ENCODE measurements around the gene UBE2M.

UBE2M gene

GRCh38 chr19:58551123-58551497 is 7.3 kb downstream of the UBE2M start:
- Histone ChIP-seq H3K36me3 (ENCODE audit: control insufficient read depth, insufficient read depth, low read length) (no peaks in the 10 kb centered on the region), H3K9ac (no peak overlapping the region), H3K4me1 (peaks cover 24% of the 10 kb centered on the region), H3K79me2 (peaks cover 45% of the 10 kb centered on the region), H2AFZ (no peak overlapping the region), H3K27me3 (ENCODE audit: control insufficient read depth, insufficient read depth, low read length) (no peaks in the 10 kb centered on the region), H3K4me3 (ENCODE audit: low read depth, low read length) (no peak overlapping the region), H3K27ac (no peak overlapping the region), H3K4me2 (ENCODE audit: low read length) (no peak overlapping the region), H3K9me3 (ENCODE audit: control insufficient read depth, low read length) (no peaks in the 10 kb centered on the region)
- no peak for TF ChIP-seq CTCF (IDR thresholded peaks at IDR 0.05)

GRCh38 chr19:58550362-58551122 is 7.9 kb downstream of the UBE2M start:
- no peak for TF ChIP-seq CTCF (IDR thresholded peaks at IDR 0.05)
- Histone ChIP-seq H3K27ac (no peak overlapping the region), H3K4me3 (ENCODE audit: low read depth, low read length) (no peak overlapping the region), H3K79me2 (peaks cover 45% of the 10 kb centered on the region), H3K36me3 (ENCODE audit: control insufficient read depth, insufficient read depth, low read length) (no peaks in the 10 kb centered on the region), H3K4me1 (peaks cover 27% of the 10 kb centered on the region), H3K9me3 (ENCODE audit: control insufficient read depth, low read length) (no peaks in the 10 kb centered on the region), H2AFZ (no peak overlapping the region), H3K27me3 (ENCODE audit: control insufficient read depth, insufficient read depth, low read length) (no peaks in the 10 kb centered on the region), H3K4me2 (ENCODE audit: low read length) (no peak overlapping the region), H3K9ac (no peak overlapping the region)

GRCh38 chr19:58549664-58550361 is 8.6 kb downstream of the UBE2M start:
- Histone ChIP-seq H3K27ac (no peak overlapping the region), H3K36me3 (ENCODE audit: control insufficient read depth, insufficient read depth, low read length) (no peaks in the 10 kb centered on the region), H3K4me3 (ENCODE audit: low read depth, low read length) (no peak overlapping the region), H3K9me3 (ENCODE audit: control insufficient read depth, low read length) (no peaks in the 10 kb centered on the region), H3K4me2 (ENCODE audit: low read length) (no peak overlapping the region), H3K27me3 (ENCODE audit: control insufficient read depth, insufficient read depth, low read length) (no peaks in the 10 kb centered on the region), H2AFZ (no peak overlapping the region), H3K4me1 (peaks cover 24% of the 10 kb centered on the region), H3K79me2 (peaks cover 48% of the 10 kb centered on the region), H3K9ac (no peak overlapping the region)
- no peak for TF ChIP-seq CTCF (IDR thresholded peaks at IDR 0.05)

- Histone ChIP-seq H3K27me3 (ENCODE audit: control insufficient read depth, insufficient read depth, low read length) (no peaks in the 10 kb centered on the region), H3K4me1 (peaks cover 24% of the 10 kb centered on the region), H2AFZ (no peak overlapping the region), H3K4me2 (ENCODE audit: low read length) (no peak overlapping the region), H3K9ac (no peak overlapping the region), H3K36me3 (ENCODE audit: control insufficient read depth, insufficient read depth, low read length) (no peaks in the 10 kb centered on the region), H3K4me3 (ENCODE audit: low read depth, low read length) (no peak overlapping the region), H3K79me2 (peaks cover 43% of the 10 kb centered on the region), H3K27ac (no peak overlapping the region), H3K9me3 (ENCODE audit: control insufficient read depth, low read length) (no peaks in the 10 kb centered on the region)
- no peak for TF ChIP-seq CTCF (IDR thresholded peaks at IDR 0.05)
Measured at GRCh38 chr19:58548859-58549663, 9.3 kb downstream of the UBE2M start.
